H9 (cell line): ENCODE measurements around the gene ACVR1B. TPM values are rescaled to one million over a fixed set of nuclear protein-coding genes. Genes with fewer than 3 reads are reported as not detected.
A peak's percentile ranks its signal among the peaks of the same experiment; 100 is the strongest.

Source experiments
- DNase-seq: peaks from one replicate; pipeline ENCODE4 v3.0.0-alpha.2; 2017
- H2AFZ ChIP-seq: one replicate; pipeline ENCODE4 v1.6.1; 2013; ENCODE audit warnings: mild to moderate bottlenecking, low read length, control low read depth, moderate library complexity
- H2AK5ac ChIP-seq: 2 replicates; pipeline ENCODE4 v1.6.1; 2013; ENCODE audit warnings: low read length, control low read depth, mixed read lengths; ENCODE audit not compliant: insufficient read length
- H2BK120ac ChIP-seq: one replicate; pipeline ENCODE4 v1.6.1; 2013; ENCODE audit warnings: low read depth, mild to moderate bottlenecking, low read length, control low read depth, inconsistent platforms; ENCODE audit not compliant: poor library complexity, severe bottlenecking
- H2BK12ac ChIP-seq: 2 replicates; pipeline ENCODE4 v1.6.1; 2013; ENCODE audit warnings: low read length, control low read depth, mixed read lengths, low read depth; ENCODE audit not compliant: insufficient read length
- H2BK15ac ChIP-seq: 2 replicates; pipeline ENCODE4 v1.6.1; 2013; ENCODE audit warnings: low read depth, low read length, control low read depth
- H2BK20ac ChIP-seq: one replicate; pipeline ENCODE4 v1.6.1; 2013; ENCODE audit warnings: low read depth, mild to moderate bottlenecking, low read length, control low read depth, inconsistent platforms; ENCODE audit not compliant: poor library complexity, severe bottlenecking
- H2BK5ac ChIP-seq: 2 replicates; pipeline ENCODE4 v1.6.1; 2013; ENCODE audit warnings: low read length, control low read depth, mixed read lengths; ENCODE audit not compliant: insufficient read length
- H3K14ac ChIP-seq: 2 replicates; pipeline ENCODE4 v1.6.1; 2013; ENCODE audit warnings: low read length, control low read depth; ENCODE audit not compliant: insufficient read depth
- H3K18ac ChIP-seq: 2 replicates; pipeline ENCODE4 v1.6.1; 2013; ENCODE audit warnings: low read depth, mild to moderate bottlenecking, mixed read lengths, low read length, control low read depth; ENCODE audit not compliant: insufficient read length
- H3K23ac ChIP-seq: 2 replicates; pipeline ENCODE4 v1.6.1; 2013; ENCODE audit warnings: low read length, control low read depth, mixed read lengths, low read depth; ENCODE audit not compliant: insufficient read length
- H3K23me2 ChIP-seq: 2 replicates; pipeline ENCODE4 v1.6.1; 2013; ENCODE audit warnings: low read depth, mild to moderate bottlenecking, mixed read lengths, low read length, control low read depth; ENCODE audit not compliant: insufficient read length, poor library complexity, severe bottlenecking
- H3K27ac ChIP-seq: 2 replicates; pipeline ENCODE4 v1.5.1; 2013; ENCODE audit warnings: low read length, control low read depth, mixed read lengths, low read depth; ENCODE audit not compliant: insufficient read length
- H3K27me3 ChIP-seq: 2 replicates; pipeline ENCODE4 v1.6.1; 2013; ENCODE audit warnings: low read length, control low read depth, inconsistent platforms; ENCODE audit not compliant: insufficient read depth
- H3K4ac ChIP-seq: 2 replicates; pipeline ENCODE4 v1.6.1; 2013; ENCODE audit warnings: low read depth, mild to moderate bottlenecking, control low read depth, inconsistent platforms, low read length, moderate library complexity
- H3K4me1 ChIP-seq: 2 replicates; pipeline ENCODE4 v1.6.1; 2013; ENCODE audit warnings: low read length, control low read depth, inconsistent platforms; ENCODE audit not compliant: insufficient read depth
- H3K4me2 ChIP-seq: 2 replicates; pipeline ENCODE4 v1.6.1; 2013; ENCODE audit warnings: low read length, control low read depth, mixed read lengths; ENCODE audit not compliant: insufficient read length, insufficient read depth
- H3K56ac ChIP-seq: 2 replicates; pipeline ENCODE4 v1.6.1; 2013; ENCODE audit warnings: low read depth, mild to moderate bottlenecking, mixed read lengths, low read length, control low read depth; ENCODE audit not compliant: insufficient read length
- H3K79me1 ChIP-seq: 2 replicates; pipeline ENCODE4 v1.6.1; 2013; ENCODE audit warnings: low read depth, mild to moderate bottlenecking, moderate library complexity, low read length, control low read depth, inconsistent platforms; ENCODE audit not compliant: insufficient read depth, poor library complexity, severe bottlenecking
- H3K79me2 ChIP-seq: 2 replicates; pipeline ENCODE4 v1.6.1; 2013; ENCODE audit warnings: low read length, control low read depth, inconsistent platforms; ENCODE audit not compliant: insufficient read depth
- H3K9ac ChIP-seq: 2 replicates; pipeline ENCODE4 v1.6.1; 2013; ENCODE audit warnings: low read length, control low read depth, mixed read lengths; ENCODE audit not compliant: insufficient read length; ENCODE audit errors: extremely low read depth
- H3K9me3 ChIP-seq: one replicate; pipeline ENCODE4 v1.6.1; 2013; ENCODE audit warnings: low read depth, low read length, inconsistent platforms; ENCODE audit not compliant: control insufficient read depth
- H3T11ph ChIP-seq: one replicate; pipeline ENCODE4 v1.6.1; 2013; ENCODE audit warnings: mild to moderate bottlenecking, low read length, control low read depth, inconsistent platforms
- H4K20me1 ChIP-seq: one replicate; pipeline ENCODE4 v1.6.1; 2013; ENCODE audit not compliant: control insufficient read depth, insufficient read length, insufficient read depth
- H4K5ac ChIP-seq: 2 replicates; pipeline ENCODE4 v1.6.1; 2013; ENCODE audit warnings: low read depth, mild to moderate bottlenecking, mixed read lengths, low read length, control low read depth; ENCODE audit not compliant: insufficient read length
- H4K8ac ChIP-seq: replicated peaks from 2 replicates; pipeline ENCODE4 v1.6.1; 2013; ENCODE audit warnings: low read length, control low read depth, mixed read lengths, low read depth; ENCODE audit not compliant: insufficient read length
- H4K91ac ChIP-seq: 2 replicates; pipeline ENCODE4 v1.6.1; 2013; ENCODE audit warnings: low read depth, mild to moderate bottlenecking, moderate library complexity, mixed read lengths, low read length, control low read depth; ENCODE audit not compliant: insufficient read length
- H3K27ac Mint-ChIP-seq, 3 experiments: 2 replicates in 2 of 3; 3 replicates in 1 of 3; pipeline ENCODE4 v1.8.0; 2020 to 2021; ENCODE audit warnings: mixed read lengths in 3 of 3, mild to moderate bottlenecking in 1 of 3, moderate library complexity in 1 of 3
- H3K27me3 Mint-ChIP-seq: 2 replicates; pipeline ENCODE4 v1.8.0; 2021; ENCODE audit warnings: low read depth, mild to moderate bottlenecking, moderate library complexity, mixed read lengths
- H3K36me3 Mint-ChIP-seq, 3 experiments: 2 replicates in 2 of 3; 3 replicates in 1 of 3; pipeline ENCODE4 v1.8.0; 2020 to 2021; ENCODE audit warnings: low read depth in 3 of 3, mixed read lengths in 3 of 3; ENCODE audit not compliant: insufficient read depth in 1 of 3
- H3K4me1 Mint-ChIP-seq, 2 experiments: 2 replicates each; pipeline ENCODE4 v1.8.0; 2020; ENCODE audit warnings: mixed read lengths in 2 of 2
- H3K4me3 Mint-ChIP-seq, 2 experiments: 2 replicates in 1 of 2; 3 replicates in 1 of 2; pipeline ENCODE4 v1.8.0; 2020 to 2021; ENCODE audit warnings: mild to moderate bottlenecking in 2 of 2, mixed read lengths in 2 of 2, moderate library complexity in 1 of 2
- H3K9me3 Mint-ChIP-seq, 2 experiments: 2 replicates in 1 of 2; 3 replicates in 1 of 2; pipeline ENCODE4 v1.8.0; 2020; ENCODE audit warnings: mild to moderate bottlenecking in 2 of 2, mixed read lengths in 2 of 2, moderate library complexity in 1 of 2
- CTCF ChIP-seq: fragments of 200-600 bp; sonication (generic); conservative IDR thresholded peaks from 3 replicates; pipeline ENCODE4 v1.8.0; 2021; ENCODE audit warnings: antibody characterized with exemption, mild to moderate bottlenecking
- WGBS: extraction: QIAGEN DNeasy Blood & Tissue Kit; methylation state at CpG from one replicate; pipeline ENCODE4 v1.1.7; 2013; ENCODE audit warnings: missing lambda C conversion rate, low lambda C conversion rate, mixed read lengths; ENCODE audit not compliant: insufficient read length; ENCODE audit errors: extremely low coverage; 5-methylcytosine and 5-hydroxymethylcytosine counted together
- total RNA-seq: library from RNA; stranded (reverse); gene quantifications from 2 replicates; pipeline ENCODE4 v1.2.1, GENCODE V29; 2021

ACVR1B gene
- total RNA-seq, 1 experiment from 2014 or later, result 16.3 TPM

GRCh38 chr12:52032804-52033445 is 81.4 kb downstream of the ACVR1B start:
- Histone ChIP-seq H4K8ac (no peak overlapping the region), H3K4me2 (peak overlapping the region; percentile 53), H3K79me2 (no peaks in the 10 kb centered on the region), H2BK120ac (peak overlapping the region; percentile 94), H3K18ac (peak overlapping the region; percentile 74), H2BK5ac (no peak overlapping the region), H3K4me1 (peaks cover 2% of the 10 kb centered on the region; the same call in 1 of the 2 replicates), H3K9ac (peak overlapping the region; percentile 25), H3K27me3 (peaks cover 2% of the 10 kb centered on the region; the same call in 1 of the 2 replicates), H4K5ac (no peak overlapping the region), H2BK20ac (no peak overlapping the region), H3K79me1 (no peaks in the 10 kb centered on the region), H2AFZ (no peak overlapping the region), H2AK5ac (no peak overlapping the region), H2BK15ac (no peak overlapping the region), H3T11ph (no peak overlapping the region), H3K27ac (no peak overlapping the region), H3K23me2 (peaks cover 10% of the 10 kb centered on the region), H3K9me3 (no peaks in the 10 kb centered on the region), H4K91ac (peak overlapping the region; percentile 52), H2BK12ac (no peak overlapping the region), H3K14ac (peak overlapping the region; percentile 84; the same call in 1 of the 2 replicates), H3K23ac (no peak overlapping the region), H4K20me1 (no peaks in the 10 kb centered on the region), H3K56ac (no peak overlapping the region), H3K4ac (peak overlapping the region; percentile 46; the same call in 1 of the 2 replicates)
- no CpG with 5 or more reads among the region's 48 CpGs for WGBS
- H3K4me3 Mint-ChIP-seq, result peak overlapping the region; percentile 54 to 75
- peak; percentile 100 for DNase-seq
- peaks cover 27 to 39% of the 10 kb centered on the region in 2 experiments for H3K4me1 Mint-ChIP-seq
- peaks cover 46% of the 10 kb centered on the region for H3K27me3 Mint-ChIP-seq
- H3K9me3 Mint-ChIP-seq, result no peaks in the 10 kb centered on the region
- no peak for TF ChIP-seq CTCF
- peak overlapping the region; percentile 93 to 97 (median 96); a peak in 6 of 7 replicates for H3K27ac Mint-ChIP-seq
- H3K36me3 Mint-ChIP-seq, result peaks cover 0 to 2% (median 0%) of the 10 kb centered on the region in 3 experiments; a peak in 1 of 7 replicates
